ENCODE measurements around the gene FBXW12. TPM values are rescaled to one million over a fixed set of nuclear protein-coding genes. Genes with fewer than 3 reads are reported as not detected.
"Not testable (repeated sequence)": the region's sequence is repeated elsewhere in the genome, so short reads cannot be mapped to it uniquely, and the experiment has no call there.

Gene FBXW12, protein sequence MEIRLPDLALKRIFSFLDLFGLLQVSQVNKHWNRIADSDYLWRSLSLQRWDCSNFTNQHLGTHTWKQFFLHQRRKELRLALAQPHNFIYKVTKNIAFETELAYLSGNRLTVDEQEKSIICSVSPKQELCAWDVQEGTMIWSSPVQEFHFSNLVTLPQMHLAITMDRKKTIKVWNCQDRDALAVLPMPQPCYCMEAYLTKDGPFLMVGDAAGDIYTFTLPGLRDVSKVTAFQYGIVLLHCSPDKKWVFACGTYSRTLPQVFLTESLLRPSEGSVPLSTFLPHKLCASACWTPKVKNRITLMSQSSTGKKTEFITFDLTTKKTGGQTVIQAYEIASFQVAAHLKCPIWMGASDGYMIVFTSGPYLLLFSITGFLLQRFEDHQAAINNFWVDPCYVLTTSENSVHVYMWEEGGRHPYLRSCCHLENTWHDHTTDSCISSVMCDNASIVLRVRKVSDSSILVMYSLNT
- total RNA-seq: not detected

- no peak for DNase-seq
- no peaks in the 10 kb centered on the region for H3K36me3 Mint-ChIP-seq (ENCODE audit: insufficient read depth in 2 of 2)
Measured at GRCh38 chr3:48371651-48372376, at the start of gene FBXW12. TSS of gene FBXW12 (plus strand) at chr3:48372219. CDS start at chr3:48372768, 549 bp downstream.

GRCh38 chr3:48331706-48332435, 40.1 kb upstream of the FBXW12 start:
- H3K36me3 Mint-ChIP-seq (ENCODE audit: insufficient read depth in 2 of 2); H3K4me3 Mint-ChIP-seq; H3K27ac Mint-ChIP-seq; H3K9me3 Mint-ChIP-seq; DNase-seq; ATAC-seq (replicated peaks in 1 of 2); H3K4me1 Mint-ChIP-seq (ENCODE audit: low read depth): not testable (repeated sequence)
- H3K27me3 Mint-ChIP-seq (ENCODE audit: low read depth): peaks cover 19% of the 10 kb centered on the region

More at GRCh38 chr3:48371651-48372376, at the start of gene FBXW12:
- H3K9me3 Mint-ChIP-seq: no peaks in the 10 kb centered on the region
- no peaks in the 10 kb centered on the region for H3K4me1 Mint-ChIP-seq (ENCODE audit: low read depth)
- ATAC-seq (replicated peaks in 1 of 2): no peak
- no peaks in the 10 kb centered on the region for H3K27me3 Mint-ChIP-seq (ENCODE audit: low read depth)
- no peak within 1 kb of the TSS for H3K27ac Mint-ChIP-seq
- H3K4me3 Mint-ChIP-seq: no peak within 1 kb of the TSS

GRCh38 chr3:48333346-48334245, 38.4 kb upstream of the FBXW12 start, which contains the start of gene SPINK8:
TSS of gene SPINK8 (minus strand) at chr3:48333661. CDS start at chr3:48328341, 5,320 bp downstream.
- ATAC-seq (replicated peaks in 1 of 2); H3K36me3 Mint-ChIP-seq (ENCODE audit: insufficient read depth in 2 of 2); H3K4me3 Mint-ChIP-seq; H3K9me3 Mint-ChIP-seq; DNase-seq; H3K27ac Mint-ChIP-seq; H3K4me1 Mint-ChIP-seq (ENCODE audit: low read depth): not testable (repeated sequence)
- peaks cover 20% of the 10 kb centered on the region for H3K27me3 Mint-ChIP-seq (ENCODE audit: low read depth)

DNA sequence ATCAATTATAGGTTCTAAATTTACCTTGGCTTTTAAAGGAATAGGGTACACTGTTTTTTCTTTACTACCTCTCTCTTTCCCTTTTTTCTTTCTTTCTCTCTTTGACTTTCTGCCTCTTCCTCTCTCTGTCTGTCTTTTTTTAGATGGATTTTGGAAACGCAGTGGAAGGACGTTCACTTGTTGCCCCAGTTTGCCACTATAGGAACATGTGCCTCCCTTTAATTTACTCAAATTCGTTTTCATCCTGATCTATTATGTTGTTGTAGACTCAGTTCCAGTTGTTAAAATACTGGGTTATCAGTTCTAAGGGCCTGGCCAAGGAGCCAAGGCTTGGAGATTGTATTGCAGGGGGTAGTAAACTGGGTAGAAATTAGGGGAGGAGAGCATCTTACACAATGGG, 37.4 kb upstream of the FBXW12 start:
- DNase-seq (no peak), ATAC-seq (replicated peaks in 1 of 2) (no peak)
- Mint-ChIP-seq H3K4me1 (ENCODE audit: low read depth) (no peaks in the 10 kb centered on the region), H3K27ac (no peak overlapping the region), H3K27me3 (ENCODE audit: low read depth) (peaks cover 27% of the 10 kb centered on the region), H3K36me3 (ENCODE audit: insufficient read depth in 2 of 2) (no peaks in the 10 kb centered on the region), H3K4me3 (no peak overlapping the region), H3K9me3 (no peaks in the 10 kb centered on the region)

DNA sequence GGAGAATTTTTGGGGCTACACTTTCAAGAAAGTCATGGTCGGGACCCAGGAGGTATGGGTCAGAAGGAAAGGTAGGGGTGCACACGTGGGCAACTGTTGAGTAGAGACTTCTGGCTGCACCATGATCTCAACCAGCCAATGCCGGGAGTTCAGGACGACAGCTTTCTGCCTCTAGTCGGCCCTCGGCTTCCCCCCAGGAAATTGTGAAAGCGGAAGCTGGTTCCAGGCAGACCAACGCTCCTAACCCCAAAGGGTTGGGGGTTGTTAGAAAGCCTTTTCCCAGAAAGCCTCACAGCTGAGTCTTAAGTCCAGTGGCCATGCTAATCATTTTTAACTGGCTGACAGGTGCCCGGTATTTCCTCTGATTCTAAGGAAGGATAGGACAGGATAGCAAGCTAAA, 36.7 kb upstream of the FBXW12 start:
- DNase-seq; H3K4me1 Mint-ChIP-seq (ENCODE audit: low read depth): not testable (repeated sequence)

GRCh38 chr3:48337536-48337935, 34.5 kb upstream of the FBXW12 start:
- ATAC-seq (replicated peaks in 1 of 2); DNase-seq; H3K9me3 Mint-ChIP-seq; H3K27ac Mint-ChIP-seq; H3K36me3 Mint-ChIP-seq (ENCODE audit: insufficient read depth in 2 of 2); H3K4me1 Mint-ChIP-seq (ENCODE audit: low read depth); H3K4me3 Mint-ChIP-seq: not testable (repeated sequence)
- peaks cover 22% of the 10 kb centered on the region for H3K27me3 Mint-ChIP-seq (ENCODE audit: low read depth)

More for the DNA sequence above, 36.7 kb upstream of the FBXW12 start:
- not testable (repeated sequence) for H3K4me3 Mint-ChIP-seq; H3K27ac Mint-ChIP-seq; H3K9me3 Mint-ChIP-seq; H3K36me3 Mint-ChIP-seq (ENCODE audit: insufficient read depth in 2 of 2); ATAC-seq (replicated peaks in 1 of 2)
- H3K27me3 Mint-ChIP-seq (ENCODE audit: low read depth): peaks cover 27% of the 10 kb centered on the region

DNA sequence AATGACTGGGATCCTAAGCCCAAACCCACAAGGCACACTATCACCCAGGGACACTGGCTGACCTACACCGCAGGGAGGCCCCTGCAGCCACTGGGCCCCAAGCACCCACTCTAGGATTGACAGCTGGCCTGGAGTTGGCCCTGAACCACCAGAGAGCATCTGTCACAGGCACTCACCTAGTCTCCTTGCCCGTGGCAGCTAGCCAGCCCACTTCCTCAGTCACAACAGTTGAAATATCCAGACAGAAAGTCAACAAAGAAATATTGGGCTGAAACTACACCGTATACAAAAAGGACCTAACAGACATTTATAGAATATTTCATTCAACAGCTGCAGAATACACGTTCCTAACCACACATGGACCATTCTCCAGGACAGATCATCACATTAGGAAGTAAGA, 33.4 kb upstream of the FBXW12 start:
- no peaks in the 10 kb centered on the region for H3K9me3 Mint-ChIP-seq
- peaks cover 19% of the 10 kb centered on the region for H3K27me3 Mint-ChIP-seq (ENCODE audit: low read depth)
- no peaks in the 10 kb centered on the region for H3K36me3 Mint-ChIP-seq (ENCODE audit: insufficient read depth in 2 of 2)
- ATAC-seq (replicated peaks in 1 of 2) (no peak), DNase-seq (no peak)
- no peak overlapping the region for H3K27ac Mint-ChIP-seq
- H3K4me3 Mint-ChIP-seq: no peak overlapping the region
- no peaks in the 10 kb centered on the region for H3K4me1 Mint-ChIP-seq (ENCODE audit: low read depth)

DNA sequence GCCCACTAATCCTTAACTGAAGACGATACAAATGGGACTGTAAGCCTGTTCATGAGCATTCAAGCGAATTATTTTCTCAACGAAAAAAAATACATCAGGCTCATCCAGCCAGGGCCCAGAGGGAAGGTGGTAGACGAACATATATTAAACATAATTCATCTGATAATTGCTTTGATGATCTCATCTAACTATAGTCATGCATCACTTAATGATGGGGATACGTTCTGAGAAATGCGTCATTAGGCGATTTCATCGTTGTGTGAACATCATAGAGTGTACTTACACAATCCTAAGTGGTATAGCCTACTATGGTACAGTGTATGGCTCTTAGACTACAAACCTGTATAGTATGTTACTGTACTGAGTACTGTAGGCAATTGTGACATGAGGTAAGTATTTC, 28.6 kb upstream of the FBXW12 start:
- H3K4me3 Mint-ChIP-seq: no peak overlapping the region
- no peak overlapping the region for H3K27ac Mint-ChIP-seq
- H3K27me3 Mint-ChIP-seq (ENCODE audit: low read depth): peaks cover 9% of the 10 kb centered on the region
- DNase-seq (no peak), ATAC-seq (replicated peaks in 1 of 2) (no peak)
- H3K4me1 Mint-ChIP-seq (ENCODE audit: low read depth): no peaks in the 10 kb centered on the region
- no peaks in the 10 kb centered on the region for H3K9me3 Mint-ChIP-seq
- H3K36me3 Mint-ChIP-seq (ENCODE audit: insufficient read depth in 2 of 2): no peaks in the 10 kb centered on the region

- no peak overlapping the region for H3K4me3 Mint-ChIP-seq
- ATAC-seq (replicated peaks in 1 of 2): no peak
- no peak overlapping the region for H3K27ac Mint-ChIP-seq
- no peaks in the 10 kb centered on the region for H3K9me3 Mint-ChIP-seq
- H3K27me3 Mint-ChIP-seq (ENCODE audit: low read depth): no peaks in the 10 kb centered on the region
- DNase-seq: no peak
- no peaks in the 10 kb centered on the region for H3K4me1 Mint-ChIP-seq (ENCODE audit: low read depth)
- no peaks in the 10 kb centered on the region for H3K36me3 Mint-ChIP-seq (ENCODE audit: insufficient read depth in 2 of 2)
Measured at GRCh38 chr3:48344867-48345507, 27.0 kb upstream of the FBXW12 start.

DNA sequence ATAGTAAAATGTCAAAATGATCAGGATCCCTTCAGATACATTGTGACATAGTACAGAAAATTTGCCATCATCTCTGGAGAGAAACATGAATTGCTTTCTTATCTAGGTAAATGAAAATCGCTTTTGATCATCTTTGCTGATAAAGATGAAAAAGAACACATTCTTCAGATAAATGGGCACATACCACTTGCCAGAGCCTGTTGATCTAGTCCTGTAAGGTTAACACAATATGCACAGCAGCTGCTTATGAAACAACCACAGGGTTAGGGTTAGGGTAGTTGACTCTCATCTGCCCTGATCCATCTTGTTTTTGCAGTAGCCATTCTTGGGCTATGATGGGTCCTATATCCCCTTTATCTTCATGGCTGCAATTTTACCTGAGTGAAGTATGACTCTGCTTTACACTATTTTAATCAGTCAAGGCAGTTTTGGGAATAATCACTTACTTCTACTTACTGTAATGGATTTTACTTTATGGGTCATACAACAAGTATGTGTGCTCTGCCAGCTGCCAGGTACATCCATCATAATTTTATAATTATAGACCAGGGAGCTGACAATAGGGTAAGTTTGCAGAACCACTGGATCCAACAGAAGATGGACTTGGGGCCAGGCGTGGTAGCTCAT, 26.0 kb upstream of the FBXW12 start:
- DNase-seq: no peak
- Mint-ChIP-seq H3K27me3 (ENCODE audit: low read depth) (no peaks in the 10 kb centered on the region), H3K9me3 (no peaks in the 10 kb centered on the region), H3K36me3 (ENCODE audit: insufficient read depth in 2 of 2) (no peaks in the 10 kb centered on the region), H3K4me3 (no peak overlapping the region), H3K4me1 (ENCODE audit: low read depth) (no peaks in the 10 kb centered on the region), H3K27ac (no peak overlapping the region)
- no peak for ATAC-seq (replicated peaks in 1 of 2)

- ATAC-seq (replicated peaks in 1 of 2) (no peak), DNase-seq (no peak)
- H3K27me3 Mint-ChIP-seq (ENCODE audit: low read depth): no peaks in the 10 kb centered on the region
- no peak overlapping the region for H3K4me3 Mint-ChIP-seq
- H3K9me3 Mint-ChIP-seq: no peaks in the 10 kb centered on the region
- H3K4me1 Mint-ChIP-seq (ENCODE audit: low read depth): no peaks in the 10 kb centered on the region
- H3K36me3 Mint-ChIP-seq (ENCODE audit: insufficient read depth in 2 of 2): no peaks in the 10 kb centered on the region
- H3K27ac Mint-ChIP-seq: no peak overlapping the region
Measured at GRCh38 chr3:48347500-48347899, 24.5 kb upstream of the FBXW12 start.

All from activated T-cell treated with anti-CD3 and anti-CD28 coated beads, Interleukin-2, amount 50 U/mL, for 72 hours (primary cell).